Measurements from ENCODE around the gene TRAF3.

DNA sequence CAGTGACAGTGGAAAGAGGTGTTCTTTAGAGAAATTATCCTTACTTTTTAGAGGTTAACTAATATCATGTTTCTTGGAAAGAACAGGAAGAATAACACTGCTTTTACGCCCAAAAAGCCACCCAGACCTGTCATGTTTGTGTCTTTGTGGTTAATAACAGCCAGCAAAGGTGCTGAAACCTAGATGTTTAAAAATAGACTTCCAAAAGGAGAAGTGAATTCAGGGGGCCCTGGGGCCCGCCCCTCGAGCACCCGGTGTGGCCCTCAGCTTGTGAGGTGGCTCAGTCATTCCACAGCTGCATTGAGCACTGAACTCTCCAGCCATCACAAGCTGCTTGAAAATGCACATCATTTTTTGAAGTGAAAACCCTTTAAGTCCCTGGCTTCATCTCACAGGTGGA is 124.4 kb downstream of the TRAF3 start:
- no peak for TF ChIP-seq RAD21 (IDR thresholded peaks at IDR 0.05)
- no peak for TF ChIP-seq RXRA (IDR thresholded peaks at IDR 0.05)
- no peak for TF ChIP-seq TAF1 (conservative IDR thresholded peaks at IDR 0.05)
- no peak for TF ChIP-seq SP1 (IDR thresholded peaks at IDR 0.05)

Data from liver (tissue), 2 donors.